ENCODE data around the gene CD244.

- TF ChIP-seq CTCF (conservative IDR thresholded peaks at IDR 0.05) (no peak), EZH2 (IDR thresholded peaks at IDR 0.05; ENCODE audit: low read depth) (no peak)
These were observed 1.5 kb upstream of the CD244 start for GRCh38 chr1:160864173-160864572.

All from PC-9 (cell line).